HG03457 (cell line): ENCODE data around the gene PROSER3.
"Not testable (repeated sequence)": the region's sequence is repeated elsewhere in the genome, so short reads cannot be mapped to it uniquely, and the experiment has no call there.

ENCODE experiments used
- ATAC-seq: cut with Tn5 transposase; IDR thresholded peaks from one replicate; pipeline ENCODE4 v1.9.1; 2021; ENCODE audit warnings: moderate number of reproducible peaks; ENCODE audit not compliant: unreplicated experiment

PROSER3 gene

DNA sequence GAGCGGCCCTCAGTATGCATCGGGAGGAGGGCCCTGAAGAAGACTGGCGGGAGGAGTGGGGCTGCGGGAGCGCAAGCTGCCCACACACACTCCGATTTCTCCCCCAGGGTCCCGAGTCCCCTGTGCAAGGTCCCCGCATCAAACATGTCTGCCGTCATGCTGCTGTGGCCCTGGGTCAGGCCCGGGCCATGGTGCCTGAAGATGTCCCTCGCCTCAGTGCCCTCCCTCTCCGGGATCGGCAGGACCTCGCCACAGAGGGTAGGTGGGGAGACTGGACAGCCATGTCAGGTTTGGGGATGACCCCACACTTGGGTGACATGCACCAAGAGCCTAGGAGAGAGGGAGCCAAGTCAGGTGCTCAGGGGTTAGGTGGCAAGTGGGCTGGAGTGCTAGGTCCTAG, 35.5 kb upstream of the PROSER3 start:
- no peak for ATAC-seq

DNA sequence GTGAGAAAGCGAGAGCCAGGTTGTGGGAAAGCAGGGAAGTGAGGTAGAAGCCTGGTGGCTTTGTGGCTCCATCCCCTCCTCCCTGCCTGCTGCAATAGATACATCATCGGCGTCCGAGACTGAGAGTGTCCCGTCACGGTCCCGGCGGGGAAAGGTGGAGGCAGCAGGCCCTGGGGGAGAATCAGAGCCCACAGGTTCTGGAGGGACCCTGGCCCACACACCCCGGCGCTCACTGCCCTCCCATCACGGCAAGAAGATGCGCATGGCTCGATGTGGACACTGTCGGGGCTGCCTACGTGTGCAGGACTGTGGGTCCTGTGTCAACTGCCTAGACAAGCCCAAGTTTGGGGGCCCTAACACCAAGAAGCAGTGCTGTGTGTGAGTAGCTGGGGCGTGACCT, 35.1 kb upstream of the PROSER3 start:
- no peak for ATAC-seq

DNA sequence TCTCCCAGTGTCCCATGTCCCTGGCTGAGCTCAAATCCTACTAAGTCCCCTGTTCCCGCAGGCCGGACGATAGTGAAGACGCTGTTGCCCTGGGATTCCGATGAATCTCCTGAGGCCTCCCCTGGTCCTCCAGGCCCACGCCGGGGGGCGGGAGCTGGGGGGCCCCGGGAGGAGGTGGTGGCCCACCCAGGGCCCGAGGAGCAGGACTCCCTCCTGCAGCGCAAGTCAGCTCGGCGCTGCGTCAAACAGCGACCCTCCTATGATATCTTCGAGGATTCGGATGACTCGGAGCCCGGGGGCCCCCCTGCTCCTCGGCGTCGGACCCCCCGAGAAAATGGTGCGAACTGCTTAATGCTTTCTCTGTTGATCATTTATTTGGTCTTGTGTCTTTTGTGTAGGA, 34.3 kb upstream of the PROSER3 start:
- no peak for ATAC-seq

GRCh38 chr19:35724132-35724531, 33.8 kb upstream of the PROSER3 start:
- ATAC-seq, result not testable (repeated sequence)

DNA sequence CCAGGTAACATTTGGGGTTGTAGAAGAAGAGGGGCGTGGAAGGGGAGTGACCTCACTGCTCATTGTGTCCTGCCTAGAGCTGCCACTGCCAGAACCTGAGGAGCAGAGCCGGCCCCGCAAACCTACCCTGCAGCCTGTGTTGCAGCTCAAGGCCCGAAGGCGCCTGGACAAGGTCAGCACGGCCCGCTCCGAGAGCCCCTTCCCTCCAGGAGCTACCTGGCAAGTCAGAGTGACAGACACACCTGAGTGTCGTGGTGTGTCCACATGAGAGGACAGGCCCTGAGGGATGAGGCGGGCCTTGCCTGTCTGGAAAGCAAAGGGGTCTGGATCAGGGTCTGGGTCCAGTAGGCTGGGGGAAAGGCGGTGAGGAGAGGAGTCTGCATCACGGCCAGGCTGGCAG, 33.4 kb upstream of the PROSER3 start:
- ATAC-seq, result no peak

DNA sequence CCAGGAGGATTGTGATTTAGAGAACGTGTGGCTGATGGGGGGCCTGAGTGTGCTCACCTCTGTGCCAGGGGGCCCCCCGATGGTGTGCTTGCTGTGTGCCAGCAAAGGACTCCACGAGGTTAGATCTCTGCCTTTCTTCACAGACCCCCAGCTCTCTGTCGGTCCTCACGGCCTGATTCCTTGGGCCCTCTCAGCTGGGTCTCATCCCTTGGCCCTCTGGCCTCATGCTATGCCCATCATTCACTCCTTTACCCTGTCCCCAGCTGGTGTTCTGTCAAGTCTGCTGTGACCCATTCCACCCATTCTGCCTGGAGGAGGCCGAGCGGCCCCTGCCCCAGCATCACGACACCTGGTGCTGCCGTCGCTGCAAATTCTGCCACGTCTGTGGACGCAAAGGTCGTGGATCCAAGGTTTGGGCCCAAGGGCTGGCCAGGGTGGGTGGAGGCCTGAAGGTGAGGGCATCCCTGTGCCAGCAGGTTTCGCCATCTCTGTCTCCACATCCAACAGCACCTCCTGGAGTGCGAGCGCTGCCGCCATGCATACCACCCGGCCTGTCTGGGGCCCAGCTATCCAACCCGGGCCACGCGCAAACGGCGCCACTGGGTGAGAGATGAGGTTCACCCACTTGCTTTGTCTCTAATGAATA, 32.6 kb upstream of the PROSER3 start:
- no peak for ATAC-seq

- no peak for ATAC-seq
Observed at GRCh38 chr19:35727053-35727955, 30.7 kb upstream of the PROSER3 start.

- ATAC-seq, result no peak
Observed at GRCh38 chr19:35727956-35728706, 29.8 kb upstream of the PROSER3 start.

GRCh38 chr19:35729021-35729420, 29.0 kb upstream of the PROSER3 start:
- no peak for ATAC-seq

GRCh38 chr19:35729763-35730162, 28.2 kb upstream of the PROSER3 start:
- ATAC-seq, result no peak

- ATAC-seq, result no peak
Observed at GRCh38 chr19:35730326-35730725, 27.6 kb upstream of the PROSER3 start.

- ATAC-seq, result no peak
Observed at GRCh38 chr19:35731353-35731752, 26.6 kb upstream of the PROSER3 start.

DNA sequence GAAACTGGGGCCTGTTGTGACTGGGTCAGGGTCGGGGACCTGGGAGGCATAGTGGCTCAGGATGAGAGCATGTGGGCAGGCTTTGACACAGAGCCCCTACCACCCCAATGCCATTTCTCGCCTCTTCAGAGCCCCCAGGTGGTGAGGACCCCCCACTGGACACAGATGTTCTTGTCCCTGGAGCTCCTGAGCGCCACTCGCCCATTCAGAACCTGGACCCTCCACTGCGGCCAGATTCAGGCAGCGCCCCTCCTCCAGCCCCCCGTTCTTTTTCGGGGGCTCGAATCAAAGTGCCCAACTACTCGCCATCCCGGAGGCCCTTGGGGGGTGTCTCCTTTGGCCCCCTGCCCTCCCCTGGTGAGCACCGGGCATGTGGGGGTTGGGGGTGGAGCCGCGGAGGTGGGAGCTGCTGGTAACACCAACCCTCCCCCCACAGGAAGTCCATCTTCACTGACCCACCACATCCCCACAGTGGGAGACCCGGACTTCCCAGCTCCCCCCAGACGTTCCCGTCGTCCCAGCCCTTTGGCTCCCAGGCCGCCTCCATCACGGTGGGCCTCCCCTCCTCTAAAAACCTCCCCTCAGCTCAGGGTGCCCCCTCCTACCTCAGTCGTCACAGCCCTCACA, 26.1 kb upstream of the PROSER3 start:
- ATAC-seq, result no peak

DNA sequence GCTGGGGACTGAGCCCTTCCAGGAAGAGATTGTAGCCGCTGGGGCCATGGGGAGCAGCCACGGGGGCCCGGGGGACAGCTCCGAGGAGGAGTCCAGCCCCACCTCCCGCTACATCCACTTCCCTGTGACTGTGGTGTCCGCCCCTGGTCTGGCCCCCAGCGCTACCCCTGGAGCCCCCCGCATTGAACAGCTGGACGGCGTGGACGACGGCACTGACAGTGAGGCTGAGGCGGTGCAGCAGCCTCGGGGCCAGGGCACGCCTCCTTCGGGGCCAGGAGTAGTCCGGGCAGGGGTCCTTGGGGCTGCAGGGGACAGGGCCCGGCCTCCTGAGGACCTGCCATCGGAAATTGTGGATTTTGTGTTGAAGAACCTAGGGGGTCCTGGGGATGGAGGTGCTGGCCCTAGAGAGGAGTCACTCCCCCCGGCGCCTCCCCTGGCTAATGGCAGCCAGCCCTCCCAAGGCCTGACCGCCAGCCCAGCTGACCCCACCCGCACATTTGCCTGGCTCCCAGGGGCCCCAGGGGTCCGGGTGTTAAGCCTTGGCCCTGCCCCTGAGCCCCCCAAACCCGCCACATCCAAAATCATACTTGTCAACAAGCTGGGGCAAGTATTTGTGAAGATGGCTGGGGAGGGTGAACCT, 25.3 kb upstream of the PROSER3 start:
- ATAC-seq, result no peak

GRCh38 chr19:35733180-35734125, 24.5 kb upstream of the PROSER3 start:
- ATAC-seq, result no peak

DNA sequence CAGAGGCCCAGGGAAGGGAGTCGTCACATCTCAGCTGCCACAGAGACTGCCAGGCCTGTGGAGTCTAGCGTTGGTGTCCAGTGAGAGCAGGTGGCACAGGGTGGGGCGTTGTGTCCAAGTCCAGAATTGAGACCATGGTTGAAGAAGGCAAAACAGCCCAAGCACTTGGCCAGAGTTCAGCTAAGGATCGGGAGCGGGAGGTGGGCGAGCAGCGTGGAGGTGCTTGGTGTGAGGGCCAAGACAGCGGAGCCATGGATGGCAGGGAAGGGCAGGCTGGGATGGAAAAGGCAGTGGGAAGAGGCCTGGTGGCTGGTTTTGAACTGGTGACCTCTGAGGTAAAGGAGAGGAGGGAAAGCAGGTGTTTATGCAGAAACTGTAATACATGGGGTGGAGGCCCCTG, 23.7 kb upstream of the PROSER3 start:
- no peak for ATAC-seq

GRCh38 chr19:35734889-35735288, 23.1 kb upstream of the PROSER3 start:
- ATAC-seq, result no peak

DNA sequence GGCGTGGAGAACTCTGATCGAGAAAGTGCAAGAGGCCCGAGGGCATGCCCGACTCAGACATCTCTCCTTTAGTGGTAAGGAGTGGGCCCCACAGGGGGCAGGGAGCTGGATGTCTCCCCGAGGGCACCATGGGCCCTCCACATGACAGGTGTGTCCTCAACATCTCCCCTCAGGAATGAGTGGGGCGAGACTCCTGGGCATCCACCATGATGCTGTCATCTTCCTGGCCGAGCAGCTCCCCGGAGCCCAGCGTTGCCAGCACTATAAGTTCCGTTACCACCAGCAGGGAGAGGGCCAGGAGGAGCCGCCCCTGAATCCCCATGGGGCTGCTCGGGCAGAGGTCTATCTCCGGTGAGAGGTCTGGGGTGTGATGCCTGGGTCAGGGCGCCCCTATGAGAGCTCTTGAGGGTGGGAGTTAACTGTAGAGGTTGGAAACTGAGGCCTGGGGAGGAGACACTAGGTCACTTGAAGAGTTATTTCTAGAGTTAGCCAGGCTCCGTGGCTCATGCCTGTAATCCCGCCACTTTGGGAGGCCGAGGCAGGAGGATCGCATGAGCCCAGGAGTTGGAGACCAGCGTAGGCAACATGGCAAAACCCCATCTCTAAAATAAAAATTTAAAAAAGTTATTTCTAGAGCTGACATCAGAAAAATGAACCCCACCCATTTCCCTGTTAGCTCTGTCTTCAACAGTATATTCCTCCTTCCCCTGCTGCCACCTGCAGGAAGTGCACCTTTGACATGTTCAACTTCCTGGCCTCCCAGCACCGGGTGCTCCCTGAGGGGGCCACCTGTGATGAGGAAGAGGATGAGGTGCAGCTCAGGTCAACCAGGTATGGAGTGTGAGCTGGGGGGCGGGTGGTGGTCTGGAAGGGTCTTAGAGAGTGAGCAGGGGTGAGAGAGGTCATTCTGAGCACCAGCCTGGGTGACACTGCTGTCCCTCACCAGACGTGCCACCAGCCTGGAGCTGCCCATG, 20.8 kb upstream of the PROSER3 start:
- no peak for ATAC-seq
